ENCODE data around the gene FGF12. TPM values are rescaled to one million over a fixed set of nuclear protein-coding genes. Genes with fewer than 3 reads are reported as not detected.

The FGF12 gene
- polyA plus RNA-seq, 3 donors = not detected

DNA sequence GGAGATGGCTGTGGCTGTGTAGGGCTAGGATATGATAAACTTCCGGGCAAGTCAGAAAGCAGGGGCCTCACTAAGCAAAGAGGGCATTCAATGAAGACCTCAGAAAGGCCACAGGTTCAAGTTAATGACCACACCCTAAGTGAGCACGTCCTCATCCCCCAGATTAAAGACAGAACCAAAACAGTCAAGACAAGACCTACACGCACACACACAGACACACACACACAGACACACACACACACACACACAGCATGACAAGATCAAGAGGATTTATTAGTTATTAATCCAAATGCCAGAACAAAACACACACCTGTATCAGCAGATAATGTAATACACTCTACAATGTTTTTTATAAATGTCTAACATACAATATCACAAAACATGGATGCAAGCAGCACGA lies 546.2 kb downstream of the FGF12 start:
- intact Hi-C loops (cut with micrococcal nuclease) = no loop called here
- Histone ChIP-seq H3K36me3 (replicated peaks in 1 of 2; ENCODE audit: control insufficient read depth in 1 of 2, insufficient read depth in 2 of 2, low read length in 2 of 2) (no peaks in the 10 kb centered on the region), H4K20me1 (ENCODE audit: insufficient read depth, low read length) (no peaks in the 10 kb centered on the region), H2AFZ (ENCODE audit: insufficient read depth, low read depth, low read length, poor library complexity, severe bottlenecking) (no peak overlapping the region), H3K27me3 (ENCODE audit: control insufficient read depth in 2 of 2, insufficient read depth in 2 of 2, low read length in 2 of 2) (no peaks in the 10 kb centered on the region), H3K9ac (ENCODE audit: insufficient read depth, low read length, poor library complexity, severe bottlenecking) (no peak overlapping the region), H3K9me3 (replicated peaks in 1 of 2; ENCODE audit: control insufficient read depth in 1 of 2, insufficient read depth in 1 of 2, low read length in 2 of 2) (no peaks in the 10 kb centered on the region), H3K4me2 (replicated peaks; ENCODE audit: extremely low read depth, low read length, poor library complexity, severe bottlenecking) (no peak overlapping the region), H3K79me2 (ENCODE audit: insufficient read depth, low read length) (no peaks in the 10 kb centered on the region), H3K4me3 (replicated peaks in 1 of 3; ENCODE audit: low read depth in 2 of 3, low read length in 3 of 3) (no peak overlapping the region), H3K27ac (ENCODE audit: low read depth in 1 of 2, low read length in 2 of 2) (no peak overlapping the region), H3K4me1 (ENCODE audit: control insufficient read depth in 1 of 2, insufficient read depth in 2 of 2, low read length in 2 of 2) (no peaks in the 10 kb centered on the region)
- no peak overlapping the region for H3K4me3 Mint-ChIP-seq
- TF ChIP-seq, protein P1, sequence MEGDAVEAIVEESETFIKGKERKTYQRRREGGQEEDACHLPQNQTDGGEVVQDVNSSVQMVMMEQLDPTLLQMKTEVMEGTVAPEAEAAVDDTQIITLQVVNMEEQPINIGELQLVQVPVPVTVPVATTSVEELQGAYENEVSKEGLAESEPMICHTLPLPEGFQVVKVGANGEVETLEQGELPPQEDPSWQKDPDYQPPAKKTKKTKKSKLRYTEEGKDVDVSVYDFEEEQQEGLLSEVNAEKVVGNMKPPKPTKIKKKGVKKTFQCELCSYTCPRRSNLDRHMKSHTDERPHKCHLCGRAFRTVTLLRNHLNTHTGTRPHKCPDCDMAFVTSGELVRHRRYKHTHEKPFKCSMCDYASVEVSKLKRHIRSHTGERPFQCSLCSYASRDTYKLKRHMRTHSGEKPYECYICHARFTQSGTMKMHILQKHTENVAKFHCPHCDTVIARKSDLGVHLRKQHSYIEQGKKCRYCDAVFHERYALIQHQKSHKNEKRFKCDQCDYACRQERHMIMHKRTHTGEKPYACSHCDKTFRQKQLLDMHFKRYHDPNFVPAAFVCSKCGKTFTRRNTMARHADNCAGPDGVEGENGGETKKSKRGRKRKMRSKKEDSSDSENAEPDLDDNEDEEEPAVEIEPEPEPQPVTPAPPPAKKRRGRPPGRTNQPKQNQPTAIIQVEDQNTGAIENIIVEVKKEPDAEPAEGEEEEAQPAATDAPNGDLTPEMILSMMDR (IDR thresholded peaks at IDR 0.05) = no peak
- H3K36me3 Mint-ChIP-seq = no peaks in the 10 kb centered on the region
- peaks cover 0 to 1% (median 0%) of the 10 kb centered on the region in 3 donors for H3K27me3 Mint-ChIP-seq (ENCODE audit: low read depth in 3 of 3)
- no peak for DNase-seq
- no peaks in the 10 kb centered on the region for H3K9me3 Mint-ChIP-seq
- no peak overlapping the region for H3K27ac Mint-ChIP-seq
- WGBS (ENCODE audit: insufficient coverage) = 85% methylated on average over 2 of the region's 4 CpGs
- no peaks in the 10 kb centered on the region for H3K4me1 Mint-ChIP-seq

DNA sequence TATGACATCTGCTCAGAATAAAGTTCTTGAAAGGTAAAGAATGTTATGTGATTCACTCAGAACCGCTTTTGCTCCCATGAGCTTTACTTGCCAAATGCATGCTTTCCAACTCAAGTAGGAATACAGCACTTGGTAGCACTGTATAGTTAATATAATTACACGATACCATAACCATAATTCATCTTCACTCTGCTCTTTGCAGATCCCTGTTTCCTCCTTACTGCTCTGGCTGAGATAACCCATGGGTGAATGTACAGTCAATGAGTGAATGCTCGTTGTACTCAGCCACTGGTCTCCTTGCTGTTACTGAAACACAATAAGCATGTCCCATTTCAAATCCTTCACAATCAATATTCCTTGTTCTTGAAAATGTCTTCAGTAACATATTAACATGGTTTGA lies 550.0 kb downstream of the FGF12 start:
- no peak overlapping the region for H3K27ac Mint-ChIP-seq
- no peaks in the 10 kb centered on the region for H3K36me3 Mint-ChIP-seq
- Histone ChIP-seq H3K9ac (ENCODE audit: insufficient read depth, low read length, poor library complexity, severe bottlenecking) (no peak overlapping the region), H3K79me2 (ENCODE audit: insufficient read depth, low read length) (no peaks in the 10 kb centered on the region), H3K4me1 (ENCODE audit: control insufficient read depth in 1 of 2, insufficient read depth in 2 of 2, low read length in 2 of 2) (no peaks in the 10 kb centered on the region), H3K4me3 (replicated peaks in 1 of 3; ENCODE audit: low read depth in 2 of 3, low read length in 3 of 3) (no peak overlapping the region), H3K27me3 (ENCODE audit: control insufficient read depth in 2 of 2, insufficient read depth in 2 of 2, low read length in 2 of 2) (no peaks in the 10 kb centered on the region), H4K20me1 (ENCODE audit: insufficient read depth, low read length) (no peaks in the 10 kb centered on the region), H3K9me3 (replicated peaks in 1 of 2; ENCODE audit: control insufficient read depth in 1 of 2, insufficient read depth in 1 of 2, low read length in 2 of 2) (no peaks in the 10 kb centered on the region), H3K4me2 (replicated peaks; ENCODE audit: extremely low read depth, low read length, poor library complexity, severe bottlenecking) (no peak overlapping the region), H2AFZ (ENCODE audit: insufficient read depth, low read depth, low read length, poor library complexity, severe bottlenecking) (no peak overlapping the region), H3K36me3 (replicated peaks in 1 of 2; ENCODE audit: control insufficient read depth in 1 of 2, insufficient read depth in 2 of 2, low read length in 2 of 2) (no peaks in the 10 kb centered on the region), H3K27ac (ENCODE audit: low read depth in 1 of 2, low read length in 2 of 2) (no peak overlapping the region)
- WGBS (ENCODE audit: insufficient coverage) = no CpG with 5 or more reads among the region's 3 CpGs
- TF ChIP-seq, protein P1 (IDR thresholded peaks at IDR 0.05) = no peak
- H3K9me3 Mint-ChIP-seq = peaks cover 0 to 3% (median 0%) of the 10 kb centered on the region in 7 donors
- no peak for DNase-seq
- no peaks in the 10 kb centered on the region for H3K4me1 Mint-ChIP-seq
- intact Hi-C loops (cut with micrococcal nuclease) = no loop called here
- H3K27me3 Mint-ChIP-seq (ENCODE audit: low read depth in 3 of 3) = peaks cover 0 to 6% (median 1%) of the 10 kb centered on the region in 3 donors
- H3K4me3 Mint-ChIP-seq = no peak overlapping the region

Measured in CD14-positive monocyte (primary cell).